IMR-90 (cell line): ENCODE measurements around the gene ACLY. TPM values are rescaled to one million over a fixed set of nuclear protein-coding genes. Genes with fewer than 3 reads are reported as not detected.

Experiments used
- ATAC-seq: fragments of 200-7000 bp; cut with Tn5 transposase; 2 replicates; pipeline ENCODE4 v1.9.1; 2020; ENCODE audit warnings: low read depth, mild to moderate bottlenecking, moderate library complexity
- BruUV-seq: library from RNA; stranded (reverse); fragments of 400-500 nt; replicated peaks from 2 replicates; lab custom pipeline; 2021; lab: Mats Ljungman, UMichigan
- CTCF ChIA-PET: fragments of 300-600 bp; formaldehyde crosslinking; extraction: SDS; loops from one replicate; lab custom pipeline; 2021; ENCODE audit warnings: antibody characterized with exemption; lab: Yijun Ruan, JAX
- POLR2A ChIA-PET: fragments of 300-600 bp; sonication (Branson Sonifier 250); formaldehyde crosslinking; loops from one replicate; lab custom pipeline; 2022; ENCODE audit warnings: antibody characterized with exemption; ENCODE audit not compliant: unreplicated experiment; lab: Charles Lee
- DNase-seq: peaks from one replicate; pipeline ENCODE4 v3.0.0; 2013
- H2AFZ ChIP-seq: replicated peaks from 2 replicates; pipeline ENCODE3; 2013; ENCODE audit warnings: low read length, mild to moderate bottlenecking; ENCODE audit not compliant: poor library complexity
- H2AK5ac ChIP-seq: 2 replicates; pipeline ENCODE4 v1.6.1; 2013; ENCODE audit warnings: low read depth, low read length, inconsistent platforms
- H2AK9ac ChIP-seq: replicated peaks from 2 replicates; pipeline ENCODE3; 2013; ENCODE audit warnings: mild to moderate bottlenecking, low read depth, low read length, moderate library complexity; ENCODE audit not compliant: poor library complexity
- H2BK120ac ChIP-seq: 2 replicates; pipeline ENCODE4 v1.6.1; 2013; ENCODE audit warnings: low read depth, low read length, inconsistent platforms
- H2BK15ac ChIP-seq: 3 replicates; pipeline ENCODE4 v1.6.1; 2013; ENCODE audit warnings: low read depth, low read length, inconsistent platforms
- H2BK20ac ChIP-seq: 2 replicates; pipeline ENCODE4 v1.6.1; 2013; ENCODE audit warnings: low read depth, mild to moderate bottlenecking, inconsistent platforms, low read length, moderate library complexity
- H2BK5ac ChIP-seq: 2 replicates; pipeline ENCODE4 v1.6.1; 2013; ENCODE audit warnings: mild to moderate bottlenecking, low read depth, low read length, inconsistent platforms; ENCODE audit not compliant: poor library complexity, severe bottlenecking
- H3K14ac ChIP-seq: replicated peaks from 2 replicates; pipeline ENCODE4 v1.6.1; 2013; ENCODE audit warnings: low read depth, low read length, inconsistent platforms
- H3K18ac ChIP-seq: 2 replicates; pipeline ENCODE4 v1.6.1; 2013; ENCODE audit warnings: low read depth, low read length, control low read depth
- H3K23ac ChIP-seq: 2 replicates; pipeline ENCODE4 v1.6.1; 2013; ENCODE audit warnings: low read depth, low read length, inconsistent platforms
- H3K27ac ChIP-seq: 2 replicates; pipeline ENCODE4 v1.5.1; 2013; ENCODE audit warnings: mild to moderate bottlenecking, control low read depth, low read length; ENCODE audit not compliant: insufficient read depth
- H3K27me3 ChIP-seq: 2 replicates; pipeline ENCODE4 v1.6.1; 2013; ENCODE audit warnings: low read length; ENCODE audit not compliant: control insufficient read depth, insufficient read depth
- H3K36me3 ChIP-seq: 2 replicates; pipeline ENCODE4 v1.6.1; 2013; ENCODE audit warnings: low read length, mixed read lengths; ENCODE audit not compliant: control insufficient read depth, insufficient read depth
- H3K4ac ChIP-seq: 2 replicates; pipeline ENCODE4 v1.6.1; 2013; ENCODE audit warnings: low read depth, low read length, inconsistent platforms
- H3K4me1 ChIP-seq: 2 replicates; pipeline ENCODE4 v1.6.1; 2013; ENCODE audit warnings: low read length, mixed read lengths; ENCODE audit not compliant: control insufficient read depth, insufficient read depth
- H3K4me2 ChIP-seq: 2 replicates; pipeline ENCODE4 v1.6.1; 2013; ENCODE audit warnings: low read depth, mild to moderate bottlenecking, control low read depth, low read length, moderate library complexity
- H3K4me3 ChIP-seq: 2 replicates; pipeline ENCODE4 v1.5.1; 2013; ENCODE audit warnings: low read depth, mild to moderate bottlenecking, control low read depth, low read length, moderate library complexity; ENCODE audit not compliant: insufficient read depth
- H3K56ac ChIP-seq: 2 replicates; pipeline ENCODE4 v1.6.1; 2013; ENCODE audit warnings: low read length, inconsistent platforms; ENCODE audit not compliant: insufficient read depth; ENCODE audit errors: extremely low read depth
- H3K79me1 ChIP-seq, 2 experiments: 2 replicates each; pipeline ENCODE4 v1.6.1; 2013; ENCODE audit warnings: low read length in 2 of 2, inconsistent platforms in 1 of 2, low read depth in 1 of 2
- H3K9ac ChIP-seq: 2 replicates; pipeline ENCODE4 v1.6.1; 2013; ENCODE audit warnings: low read depth, low read length, control low read depth
- H3K9me1 ChIP-seq: 2 replicates; pipeline ENCODE4 v1.6.1; 2013; ENCODE audit warnings: low read length, inconsistent platforms; ENCODE audit not compliant: insufficient read depth
- H3K9me3 ChIP-seq: 2 replicates; pipeline ENCODE4 v1.6.1; 2013; ENCODE audit warnings: low read length; ENCODE audit not compliant: control insufficient read depth, insufficient read depth
- H4K20me1 ChIP-seq: 2 replicates; pipeline ENCODE4 v1.6.1; 2013; ENCODE audit warnings: low read length, inconsistent platforms; ENCODE audit not compliant: insufficient read depth
- H4K5ac ChIP-seq: 2 replicates; pipeline ENCODE4 v1.6.1; 2013; ENCODE audit warnings: mild to moderate bottlenecking, low read depth, low read length, control low read depth
- H4K8ac ChIP-seq, 2 experiments: 2 replicates each; pipeline ENCODE4 v1.6.1; 2013; ENCODE audit warnings: low read depth in 2 of 2, low read length in 2 of 2, control low read depth in 1 of 2, inconsistent platforms in 1 of 2
- H4K91ac ChIP-seq: 2 replicates; pipeline ENCODE4 v1.6.1; 2013; ENCODE audit warnings: low read depth, low read length, inconsistent platforms; ENCODE audit not compliant: insufficient read depth
- FOS ChIP-seq: fragments of 150-350 bp; IDR thresholded peaks from 2 replicates; pipeline ENCODE4 v1.6.1; 2016; ENCODE audit warnings: low read depth, low read length
- MXI1 ChIP-seq: IDR thresholded peaks from 2 replicates; pipeline ENCODE4 v1.6.1; 2012; ENCODE audit warnings: low read depth, mild to moderate bottlenecking, low read length, moderate library complexity, borderline replicate concordance
- POLR2A ChIP-seq: IDR thresholded peaks from 2 replicates; pipeline ENCODE4 v1.6.1; 2012; ENCODE audit warnings: mild to moderate bottlenecking, low read depth, low read length
- WGBS, 2 experiments: methylation state at CpG; one replicate each; pipeline versions ENCODE4 v1.1.5 to v1.1.7; 2013; ENCODE audit warnings: missing lambda C conversion rate in 2 of 2; ENCODE audit not compliant: insufficient read length in 1 of 2; ENCODE audit errors: extremely low coverage in 2 of 2; 5-methylcytosine and 5-hydroxymethylcytosine counted together
- dilution Hi-C: fragments of 300-500 bp; cut with HindIII; formaldehyde crosslinking; loops from one replicate; pipeline ENCODE4 v1.14.3; 2018; ENCODE audit warnings: low sequenced_read_pairs; ENCODE audit not compliant: unreplicated experiment
- in situ Hi-C: fragments of 300-500 bp; cut with MboI; formaldehyde crosslinking; loops from 3 replicates; pipeline ENCODE4 v1.14.3; 2019; ENCODE audit warnings: low sequenced_read_pairs, inconsistent platforms, mixed read lengths
- intact Hi-C: fragments of 100-400 bp; cut with micrococcal nuclease; formaldehyde crosslinking; loops from 2 replicates; pipeline ENCODE4 v1.10.0; 2022
- polyA plus RNA-seq, 3 experiments: library from polyadenylated mRNA; depleted of rRNA; stranded (reverse); fragments of >200 nt; gene quantifications; 2 replicates each; pipeline ENCODE4 v1.2.3, GENCODE V29; 2012; ENCODE audit warnings: low replicate concordance in 1 of 3
- total RNA-seq: library from RNA; depleted of rRNA; stranded (reverse); fragments of >200 nt; gene quantifications from 2 replicates; pipeline ENCODE4 v1.2.3, GENCODE V29; 2012

Gene ACLY
- total and polyA plus RNA-seq, 2 of the 4 experiments (the other 2 are of a cell fraction), result 167 to 230 TPM

GRCh38 chr17:41907185-41907556 lies 11.6 kb downstream of the ACLY start (continued):
- peak; percentile 86 for TF ChIP-seq FOS

DNA sequence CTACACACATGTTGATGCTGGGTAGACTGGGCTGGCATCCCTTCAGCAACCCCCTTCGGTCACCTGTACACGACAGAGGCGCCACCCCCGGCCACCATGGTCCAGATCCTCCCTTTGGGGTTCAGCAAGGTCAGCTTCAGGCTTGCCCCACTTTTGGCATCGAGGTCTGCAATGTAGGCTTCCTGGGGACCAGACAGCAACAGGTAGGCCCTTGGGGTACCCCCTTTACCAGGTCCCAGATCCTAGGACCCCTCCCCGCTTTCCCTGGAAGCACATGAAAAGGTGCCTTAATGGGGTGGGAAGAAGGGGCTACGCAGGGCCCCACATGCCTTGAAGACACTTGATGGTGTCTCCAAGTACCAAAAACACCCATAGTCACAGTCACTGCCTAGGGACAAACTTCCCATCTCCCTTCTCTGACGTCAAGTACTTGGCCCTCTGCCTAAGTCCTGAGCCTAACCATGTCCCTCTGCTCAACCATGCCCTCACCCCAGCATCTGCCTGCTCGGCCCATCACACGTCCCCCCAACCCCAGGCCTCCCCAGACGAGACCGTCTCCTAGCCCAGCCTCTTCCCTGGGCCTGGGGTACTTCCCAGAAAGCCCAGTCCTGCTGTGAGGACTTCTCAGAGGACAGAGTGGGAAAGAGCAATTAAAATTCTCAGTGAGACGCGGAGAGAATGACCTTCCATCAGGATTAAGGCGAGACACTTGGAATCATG lies 12.1 kb downstream of the ACLY start:
- H3K4me2 ChIP-seq, result peak overlapping the region; percentile 29
- ATAC-seq (no peak), DNase-seq (peak; percentile 35)
- H3K56ac ChIP-seq, result peak overlapping the region; percentile 29; the same call in 1 of the 2 replicates
- ChIA-PET CTCF (no interaction called here), POLR2A (no interaction called here)
- dilution Hi-C loops (no loop called here), intact Hi-C loops (no loop called here), in situ Hi-C loops (no loop called here)
- BruUV-seq, result no TSS peak
- peak overlapping the region; percentile 37; the same call in 2 of the 3 replicates for H2BK15ac ChIP-seq
- H3K14ac ChIP-seq, result peak overlapping the region; percentile 68
- H3K4me3 ChIP-seq, result no peak overlapping the region
- peaks cover 78% of the 10 kb centered on the region for H3K36me3 ChIP-seq
- H4K91ac ChIP-seq, result peak overlapping the region; percentile 73
- peaks cover 61 to 87% of the 10 kb centered on the region in 2 experiments for H3K79me1 ChIP-seq
- peaks cover 41% of the 10 kb centered on the region for H3K9me1 ChIP-seq
- H3K27ac ChIP-seq, result peak overlapping the region; percentile 50
- H4K20me1 ChIP-seq, result peaks cover 39% of the 10 kb centered on the region
- peak overlapping the region; percentile 31; the same call in 1 of the 2 replicates for H2BK120ac ChIP-seq
- peak overlapping the region; percentile 73 for H2AFZ ChIP-seq
- H3K4ac ChIP-seq, result peak overlapping the region; percentile 93
- H2AK5ac ChIP-seq, result peak overlapping the region; percentile 99
- peak overlapping the region; percentile 78 for H2BK5ac ChIP-seq
- H3K18ac ChIP-seq, result peak overlapping the region; percentile 53
- H4K5ac ChIP-seq, result peak overlapping the region; percentile 65
- H2BK20ac ChIP-seq, result peak overlapping the region; percentile 27; the same call in 1 of the 2 replicates
- H3K9ac ChIP-seq, result peak overlapping the region; percentile 2; the same call in 1 of the 2 replicates
- TF ChIP-seq MXI1, result no peak
- TF ChIP-seq POLR2A, result no peak
- H3K27me3 ChIP-seq, result no peaks in the 10 kb centered on the region
- peak overlapping the region; percentile 89 for H3K23ac ChIP-seq
- peaks cover 33% of the 10 kb centered on the region for H3K4me1 ChIP-seq
- H4K8ac ChIP-seq, result peak overlapping the region; percentile 36 to 38; a peak in 2 of 4 replicates
- 88% methylated on average over 3 of the region's 15 CpGs; no CpG with 5 or more reads in 1 of the 2 experiments for WGBS, 2 experiments
- peak overlapping the region; percentile 91 for H2AK9ac ChIP-seq
- H3K9me3 ChIP-seq, result no peaks in the 10 kb centered on the region
